HepG2 (cell line): Measurements from ENCODE around the gene PPP1R15B. TPM values are rescaled to one million over a fixed set of nuclear protein-coding genes. Genes with fewer than 3 reads are reported as not detected.

Experiments used
- ATAC-seq: fragments of 200-7000 bp; cut with Tn5 transposase; 3 replicates; pipeline ENCODE4 v1.9.1; 2020; ENCODE audit warnings: mild to moderate bottlenecking, moderate library complexity
- BruUV-seq: library from RNA; stranded (reverse); fragments of 400-500 nt; replicated peaks from 2 replicates; lab custom pipeline; 2021; lab: Mats Ljungman, UMichigan
- CTCF ChIA-PET: fragments of 300-600 bp; formaldehyde crosslinking; extraction: SDS; loops from one replicate; lab custom pipeline; 2021; ENCODE audit warnings: low total read pairs, inconsistent platforms, low intra/inter-chr PET ratio; lab: Yijun Ruan, JAX
- POLR2A ChIA-PET: fragments of 350-600 bp; sonication (Branson Sonifier 250); formaldehyde crosslinking; loops from one replicate; lab custom pipeline; 2020; ENCODE audit warnings: antibody characterized with exemption, inconsistent platforms; lab: Yijun Ruan, JAX
- DNase-seq: peaks from one replicate; pipeline ENCODE4 v3.0.0-alpha.2; 2015; ENCODE audit warnings: low spot score
- FAIRE-seq: peaks from 3 replicates; lab custom pipeline; 2011; peaks lifted over from hg19 to GRCh38; lab: Jason Lieb, UNC
- H2AFZ ChIP-seq: one replicate; pipeline ENCODE4 v1.6.1; 2011; ENCODE audit warnings: low read length, inconsistent platforms
- H3K27ac ChIP-seq: fragments of 300-600 bp; 3 replicates; pipeline ENCODE4 v1.8.0; 2011; ENCODE audit warnings: mixed run types, mild to moderate bottlenecking, mixed read lengths, low read length, inconsistent platforms; ENCODE audit not compliant: insufficient read depth; ENCODE audit errors: extremely low read length
- H3K27me3 ChIP-seq, 2 experiments: fragments of 200-600 bp in 1 of 2; 2 replicates in 1 of 2; 3 replicates in 1 of 2; pipeline versions ENCODE4 v1.6.0 to v1.8.0; 2011; ENCODE audit warnings: low read length in 2 of 2, mild to moderate bottlenecking in 2 of 2, moderate library complexity in 2 of 2, inconsistent platforms in 1 of 2; ENCODE audit not compliant: insufficient read depth in 2 of 2, control insufficient read depth in 1 of 2
- H3K36me3 ChIP-seq, 2 experiments: fragments of 200-600 bp in 1 of 2; replicated peaks in 1 of 2; 2 replicates in 1 of 2; 3 replicates in 1 of 2; pipeline versions ENCODE4 v1.5.1 to v1.8.0; 2011; ENCODE audit warnings: low read length in 2 of 2, inconsistent platforms in 1 of 2; ENCODE audit not compliant: insufficient read depth in 2 of 2, control insufficient read depth in 1 of 2
- H3K4me1 ChIP-seq: 2 replicates; pipeline ENCODE4 v1.5.1; 2012; ENCODE audit warnings: low read length, inconsistent platforms; ENCODE audit not compliant: insufficient read depth
- H3K4me2 ChIP-seq: 2 replicates; pipeline ENCODE4 v1.6.0; 2011; ENCODE audit warnings: low read depth, low read length, inconsistent platforms
- H3K4me3 ChIP-seq, 3 experiments: fragments of 200-600 bp in 1 of 3; sonication (generic), shearing (Covaris generic) in 1 of 3; replicated peaks in 1 of 3; 2 replicates each; pipeline ENCODE4 v1.5.1; 2011 to 2016; ENCODE audit warnings: low read length in 3 of 3, inconsistent platforms in 2 of 3, low read depth in 2 of 3, mild to moderate bottlenecking in 2 of 3, control low read depth in 1 of 3, mixed read lengths in 1 of 3; ENCODE audit not compliant: insufficient read depth in 1 of 3
- H3K79me2 ChIP-seq: one replicate; pipeline ENCODE4 v1.6.1; 2011; ENCODE audit warnings: low read length, inconsistent platforms; ENCODE audit not compliant: insufficient read depth
- H3K9ac ChIP-seq: 2 replicates; pipeline ENCODE4 v1.6.0; 2011; ENCODE audit warnings: mild to moderate bottlenecking, low read depth, low read length, inconsistent platforms; ENCODE audit not compliant: insufficient read depth
- H3K9me3 ChIP-seq: 2 replicates; pipeline ENCODE4 v1.5.1; 2012; ENCODE audit warnings: mild to moderate bottlenecking, low read length
- H4K20me1 ChIP-seq: 2 replicates; pipeline ENCODE4 v1.6.0; 2011; ENCODE audit warnings: inconsistent platforms, mild to moderate bottlenecking, low read length, moderate library complexity; ENCODE audit not compliant: insufficient read depth
- IKZF1 ChIP-seq: fragments of 450-650 bp; IDR thresholded peaks from 2 replicates; pipeline ENCODE4 v1.7.1; 2016
- NFIB ChIP-seq: sonication (generic); formaldehyde crosslinking; IDR thresholded peaks from 2 replicates; pipeline ENCODE4 v1.9.0; 2021; ENCODE audit warnings: missing genetic modification reagents, mild to moderate bottlenecking, borderline replicate concordance
- RAD51 ChIP-seq: fragments of 450-650 bp; IDR thresholded peaks from 2 replicates; pipeline ENCODE4 v1.6.1; 2016; ENCODE audit warnings: borderline replicate concordance
- REXO4 ChIP-seq: sonication (generic); formaldehyde crosslinking; IDR thresholded peaks from 2 replicates; pipeline ENCODE4 v1.8.0; 2022; ENCODE audit warnings: missing genetic modification reagents, mild to moderate bottlenecking, borderline replicate concordance
- RFXANK ChIP-seq: IDR thresholded peaks from 2 replicates; pipeline ENCODE4 v1.6.1; 2016
- RXRA ChIP-seq: sonication (generic); formaldehyde crosslinking; IDR thresholded peaks from 2 replicates; pipeline ENCODE4 v1.5.1; 2020; ENCODE audit warnings: missing genetic modification reagents
- ZMYM3 ChIP-seq: sonication (generic); formaldehyde crosslinking; IDR thresholded peaks from 2 replicates; pipeline ENCODE4 v1.5.1; 2020; ENCODE audit warnings: mild to moderate bottlenecking, missing genetic modification reagents
- ZNF790 ChIP-seq: sonication (generic); formaldehyde crosslinking; IDR thresholded peaks from 2 replicates; pipeline ENCODE4 v1.8.0; 2022; ENCODE audit warnings: missing genetic modification reagents, mild to moderate bottlenecking, borderline replicate concordance
- WGBS: methylation state at CpG from one replicate; pipeline ENCODE4 v1.1.6; 2017; ENCODE audit warnings: low lambda C conversion rate; 5-methylcytosine and 5-hydroxymethylcytosine counted together
- in situ Hi-C: cut with HindIII; loops from 2 replicates; pipeline ENCODE4 v1.10.0; 2017; ENCODE audit warnings: low pct_unique_long_range_greater_than_20kb; ENCODE audit not compliant: extremely low pct_ligation_motif_present
- intact Hi-C: fragments of 100-400 bp; cut with micrococcal nuclease; formaldehyde crosslinking; loops from one replicate; pipeline ENCODE4 v1.10.0; 2022; ENCODE audit not compliant: unreplicated experiment
- polyA plus RNA-seq, 8 experiments: library from polyadenylated mRNA; depleted of rRNA in 3 of 8; stranded (reverse) in 7 of 8; unstranded in 1 of 8; fragments of >200 nt; fragmentation: Illumina TruSeq in 4 of 8; extraction: Trizol in 4 of 8; gene quantifications; 2 replicates each; pipeline versions ENCODE4 v1.2.1 to v1.2.3, GENCODE V29; 2011 to 2016; ENCODE audit warnings: low read depth in 4 of 8, missing spikeins in 1 of 8, mixed read lengths in 1 of 8; ENCODE audit not compliant: insufficient read depth in 1 of 8
- total RNA-seq, 5 experiments: library from RNA; depleted of rRNA; stranded (reverse); fragments of >200 nt; fragmentation: Illumina TruSeq; extraction: Trizol; gene quantifications; 2 replicates each; pipeline ENCODE4 v1.2.3, GENCODE V29; 2016; ENCODE audit warnings: low read depth in 1 of 5
- TF ChIP-seq, protein P1 (sequence below): IDR thresholded peaks from 2 replicates; pipeline ENCODE4 v1.4.0; 2020; ENCODE audit warnings: mild to moderate bottlenecking, missing genetic modification reagents
- TF ChIP-seq, protein P2 (sequence below): sonication (generic); formaldehyde crosslinking; IDR thresholded peaks from one replicate; pipeline ENCODE4 v1.5.1; 2020; ENCODE audit warnings: mild to moderate bottlenecking, missing genetic modification reagents; ENCODE audit errors: not compliant biosample characterization
- TF ChIP-seq, protein P3 (sequence below): sonication (generic); formaldehyde crosslinking; IDR thresholded peaks from 2 replicates; pipeline ENCODE4 v1.5.0; 2020; ENCODE audit warnings: missing genetic modification reagents

Gene PPP1R15B
- total and polyA plus RNA-seq, 2 of the 13 experiments (the other 11 are each of a cell fraction or from before 2014, with no cell fraction given) = 13.4 to 23.8 TPM

DNA sequence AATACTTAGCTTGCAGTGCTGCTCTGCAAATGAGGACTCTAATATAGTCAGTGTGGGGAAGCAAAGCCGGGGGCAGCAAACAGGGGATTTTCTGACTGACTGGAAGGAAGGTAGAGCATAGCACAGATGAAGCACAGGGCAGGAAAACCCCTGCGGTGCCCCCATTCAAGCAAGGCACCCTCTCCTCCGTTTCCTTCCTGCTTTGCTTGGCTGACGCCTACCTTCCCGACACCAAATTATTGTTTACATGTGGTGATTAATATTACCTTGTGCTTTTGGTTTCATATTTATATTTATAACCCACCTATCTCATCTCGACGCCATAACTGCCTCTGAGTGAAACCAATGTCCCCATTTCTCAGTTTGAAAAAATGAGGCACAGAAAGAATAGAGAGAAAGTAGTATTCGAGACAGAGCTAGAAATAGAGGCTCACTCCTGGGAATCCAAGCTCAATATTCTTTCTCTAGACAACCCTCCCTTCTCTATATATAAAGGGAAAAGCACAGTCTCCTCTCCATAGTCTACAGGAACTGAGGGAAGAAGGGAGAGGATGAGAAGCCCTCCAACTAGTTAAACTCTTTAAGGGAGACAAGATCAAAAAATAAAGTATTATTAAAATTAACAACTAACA, 41.6 kb upstream of the PPP1R15B start:
- in situ Hi-C loops (no loop called here), intact Hi-C loops (no loop called here)
- no peak overlapping the region for H2AFZ ChIP-seq
- DNase-seq (no peak), ATAC-seq (no peak), FAIRE-seq (no peak)
- H3K4me3 ChIP-seq = no peak overlapping the region
- H3K9me3 ChIP-seq = no peaks in the 10 kb centered on the region
- POLR2A ChIA-PET = no interaction called here
- peaks cover 0 to 4% of the 10 kb centered on the region in 2 experiments; a peak in 2 of 5 replicates for H3K36me3 ChIP-seq
- H3K79me2 ChIP-seq = no peaks in the 10 kb centered on the region
- no TSS peak for BruUV-seq
- H3K9ac ChIP-seq = no peak overlapping the region
- no peaks in the 10 kb centered on the region for H3K27me3 ChIP-seq
- 92% methylated on average over 8 of the region's 8 CpGs for WGBS
- H3K4me2 ChIP-seq = no peak overlapping the region
- CTCF ChIA-PET = no interaction called here
- no peak overlapping the region for H3K27ac ChIP-seq
- H3K4me1 ChIP-seq = peaks cover 12% of the 10 kb centered on the region
- H4K20me1 ChIP-seq = no peaks in the 10 kb centered on the region
- no peak for TF ChIP-seq RFXANK (CRISPR knock-in tag)
- TF ChIP-seq, protein P1, sequence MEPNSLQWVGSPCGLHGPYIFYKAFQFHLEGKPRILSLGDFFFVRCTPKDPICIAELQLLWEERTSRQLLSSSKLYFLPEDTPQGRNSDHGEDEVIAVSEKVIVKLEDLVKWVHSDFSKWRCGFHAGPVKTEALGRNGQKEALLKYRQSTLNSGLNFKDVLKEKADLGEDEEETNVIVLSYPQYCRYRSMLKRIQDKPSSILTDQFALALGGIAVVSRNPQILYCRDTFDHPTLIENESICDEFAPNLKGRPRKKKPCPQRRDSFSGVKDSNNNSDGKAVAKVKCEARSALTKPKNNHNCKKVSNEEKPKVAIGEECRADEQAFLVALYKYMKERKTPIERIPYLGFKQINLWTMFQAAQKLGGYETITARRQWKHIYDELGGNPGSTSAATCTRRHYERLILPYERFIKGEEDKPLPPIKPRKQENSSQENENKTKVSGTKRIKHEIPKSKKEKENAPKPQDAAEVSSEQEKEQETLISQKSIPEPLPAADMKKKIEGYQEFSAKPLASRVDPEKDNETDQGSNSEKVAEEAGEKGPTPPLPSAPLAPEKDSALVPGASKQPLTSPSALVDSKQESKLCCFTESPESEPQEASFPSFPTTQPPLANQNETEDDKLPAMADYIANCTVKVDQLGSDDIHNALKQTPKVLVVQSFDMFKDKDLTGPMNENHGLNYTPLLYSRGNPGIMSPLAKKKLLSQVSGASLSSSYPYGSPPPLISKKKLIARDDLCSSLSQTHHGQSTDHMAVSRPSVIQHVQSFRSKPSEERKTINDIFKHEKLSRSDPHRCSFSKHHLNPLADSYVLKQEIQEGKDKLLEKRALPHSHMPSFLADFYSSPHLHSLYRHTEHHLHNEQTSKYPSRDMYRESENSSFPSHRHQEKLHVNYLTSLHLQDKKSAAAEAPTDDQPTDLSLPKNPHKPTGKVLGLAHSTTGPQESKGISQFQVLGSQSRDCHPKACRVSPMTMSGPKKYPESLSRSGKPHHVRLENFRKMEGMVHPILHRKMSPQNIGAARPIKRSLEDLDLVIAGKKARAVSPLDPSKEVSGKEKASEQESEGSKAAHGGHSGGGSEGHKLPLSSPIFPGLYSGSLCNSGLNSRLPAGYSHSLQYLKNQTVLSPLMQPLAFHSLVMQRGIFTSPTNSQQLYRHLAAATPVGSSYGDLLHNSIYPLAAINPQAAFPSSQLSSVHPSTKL = no peak
- no peak for TF ChIP-seq IKZF1
- no peak for TF ChIP-seq ZNF790
- TF ChIP-seq, protein P2, sequence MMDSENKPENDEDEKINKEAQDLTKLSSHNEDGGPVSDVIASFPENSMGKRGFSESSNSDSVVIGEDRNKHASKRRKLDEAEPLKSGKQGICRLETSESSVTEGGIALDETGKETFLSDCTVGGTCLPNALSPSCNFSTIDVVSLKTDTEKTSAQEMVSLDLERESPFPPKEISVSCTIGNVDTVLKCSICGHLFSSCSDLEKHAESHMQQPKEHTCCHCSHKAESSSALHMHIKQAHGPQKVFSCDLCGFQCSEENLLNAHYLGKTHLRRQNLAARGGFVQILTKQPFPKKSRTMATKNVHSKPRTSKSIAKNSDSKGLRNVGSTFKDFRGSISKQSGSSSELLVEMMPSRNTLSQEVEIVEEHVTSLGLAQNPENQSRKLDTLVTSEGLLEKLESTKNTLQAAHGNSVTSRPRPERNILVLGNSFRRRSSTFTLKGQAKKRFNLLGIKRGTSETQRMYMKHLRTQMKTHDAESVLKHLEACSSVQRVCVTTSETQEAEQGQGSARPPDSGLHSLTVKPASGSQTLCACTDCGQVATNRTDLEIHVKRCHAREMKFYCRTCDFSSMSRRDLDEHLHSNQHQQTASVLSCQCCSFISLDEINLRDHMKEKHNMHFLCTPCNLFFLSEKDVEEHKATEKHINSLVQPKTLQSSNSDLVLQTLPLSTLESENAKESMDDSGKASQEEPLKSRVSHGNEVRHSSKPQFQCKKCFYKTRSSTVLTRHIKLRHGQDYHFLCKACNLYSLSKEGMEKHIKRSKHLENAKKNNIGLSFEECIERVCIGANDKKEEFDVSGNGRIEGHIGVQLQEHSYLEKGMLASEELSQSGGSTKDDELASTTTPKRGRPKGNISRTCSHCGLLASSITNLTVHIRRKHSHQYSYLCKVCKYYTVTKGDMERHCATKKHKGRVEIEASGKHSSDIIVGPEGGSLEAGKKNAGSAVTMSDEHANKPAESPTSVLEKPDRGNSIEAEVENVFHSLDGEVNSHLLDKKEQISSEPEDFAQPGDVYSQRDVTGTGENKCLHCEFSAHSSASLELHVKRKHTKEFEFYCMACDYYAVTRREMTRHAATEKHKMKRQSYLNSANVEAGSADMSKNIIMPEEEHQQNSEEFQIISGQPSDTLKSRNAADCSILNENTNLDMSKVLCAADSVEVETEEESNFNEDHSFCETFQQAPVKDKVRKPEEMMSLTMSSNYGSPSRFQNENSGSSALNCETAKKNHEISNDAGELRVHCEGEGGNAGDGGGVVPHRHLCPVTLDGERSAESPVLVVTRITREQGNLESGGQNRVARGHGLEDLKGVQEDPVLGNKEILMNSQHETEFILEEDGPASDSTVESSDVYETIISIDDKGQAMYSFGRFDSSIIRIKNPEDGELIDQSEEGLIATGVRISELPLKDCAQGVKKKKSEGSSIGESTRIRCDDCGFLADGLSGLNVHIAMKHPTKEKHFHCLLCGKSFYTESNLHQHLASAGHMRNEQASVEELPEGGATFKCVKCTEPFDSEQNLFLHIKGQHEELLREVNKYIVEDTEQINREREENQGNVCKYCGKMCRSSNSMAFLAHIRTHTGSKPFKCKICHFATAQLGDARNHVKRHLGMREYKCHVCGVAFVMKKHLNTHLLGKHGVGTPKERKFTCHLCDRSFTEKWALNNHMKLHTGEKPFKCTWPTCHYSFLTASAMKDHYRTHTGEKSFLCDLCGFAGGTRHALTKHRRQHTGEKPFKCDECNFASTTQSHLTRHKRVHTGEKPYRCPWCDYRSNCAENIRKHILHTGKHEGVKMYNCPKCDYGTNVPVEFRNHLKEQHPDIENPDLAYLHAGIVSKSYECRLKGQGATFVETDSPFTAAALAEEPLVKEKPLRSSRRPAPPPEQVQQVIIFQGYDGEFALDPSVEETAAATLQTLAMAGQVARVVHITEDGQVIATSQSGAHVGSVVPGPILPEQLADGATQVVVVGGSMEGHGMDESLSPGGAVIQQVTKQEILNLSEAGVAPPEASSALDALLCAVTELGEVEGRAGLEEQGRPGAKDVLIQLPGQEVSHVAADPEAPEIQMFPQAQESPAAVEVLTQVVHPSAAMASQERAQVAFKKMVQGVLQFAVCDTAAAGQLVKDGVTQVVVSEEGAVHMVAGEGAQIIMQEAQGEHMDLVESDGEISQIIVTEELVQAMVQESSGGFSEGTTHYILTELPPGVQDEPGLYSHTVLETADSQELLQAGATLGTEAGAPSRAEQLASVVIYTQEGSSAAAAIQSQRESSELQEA = no peak
- TF ChIP-seq RAD51 = no peak
- no peak for TF ChIP-seq NFIB (CRISPR knock-in tag)
- no peak for TF ChIP-seq ZMYM3
- no peak for TF ChIP-seq RXRA
- TF ChIP-seq, protein P3, sequence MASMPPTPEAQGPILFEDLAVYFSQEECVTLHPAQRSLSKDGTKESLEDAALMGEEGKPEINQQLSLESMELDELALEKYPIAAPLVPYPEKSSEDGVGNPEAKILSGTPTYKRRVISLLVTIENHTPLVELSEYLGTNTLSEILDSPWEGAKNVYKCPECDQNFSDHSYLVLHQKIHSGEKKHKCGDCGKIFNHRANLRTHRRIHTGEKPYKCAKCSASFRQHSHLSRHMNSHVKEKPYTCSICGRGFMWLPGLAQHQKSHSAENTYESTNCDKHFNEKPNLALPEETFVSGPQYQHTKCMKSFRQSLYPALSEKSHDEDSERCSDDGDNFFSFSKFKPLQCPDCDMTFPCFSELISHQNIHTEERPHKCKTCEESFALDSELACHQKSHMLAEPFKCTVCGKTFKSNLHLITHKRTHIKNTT (CRISPR knock-in tag) = no peak
- TF ChIP-seq REXO4 = no peak
- TF ChIP-seq, all 625 proteins: peak for 0
